A673 (cell line): ENCODE results near the gene AP4E1. TPM values are rescaled to one million over a fixed set of nuclear protein-coding genes. Genes with fewer than 3 reads are reported as not detected.

ENCODE experiments used
- BruUV-seq: library from RNA; stranded (reverse); fragments of 400-500 nt; replicated peaks from 2 replicates; lab custom pipeline; 2021; lab: Mats Ljungman, UMichigan
- CTCF ChIA-PET: fragments of 300-600 bp; sonication (Branson Sonifier 250); formaldehyde crosslinking; loops from one replicate; lab custom pipeline; 2022; ENCODE audit warnings: antibody characterized with exemption; lab: Charles Lee
- POLR2A ChIA-PET: fragments of 300-600 bp; sonication (Branson Sonifier 250); formaldehyde crosslinking; loops from one replicate; lab custom pipeline; 2022; ENCODE audit warnings: antibody characterized with exemption; ENCODE audit not compliant: low non-redundant PET; lab: Charles Lee
- DNase-seq: peaks from one replicate; pipeline ENCODE4 v3.0.0-alpha.2; 2015; ENCODE audit warnings: low spot score
- H3K27ac ChIP-seq: fragments of 200-600 bp; sonication (generic); 2 replicates; pipeline ENCODE4 v1.5.1; 2016; ENCODE audit warnings: mixed run types, low read depth, mild to moderate bottlenecking, mixed read lengths, antibody characterized with exemption, low read length; ENCODE audit not compliant: poor library complexity, severe bottlenecking
- H3K27me3 ChIP-seq: fragments of 200-600 bp; sonication (generic); replicated peaks from 2 replicates; pipeline ENCODE4 v1.6.1; 2017; ENCODE audit warnings: mixed run types, low read depth, mild to moderate bottlenecking, mixed read lengths, antibody characterized with exemption, low read length; ENCODE audit not compliant: insufficient read depth, poor library complexity
- H3K36me3 ChIP-seq: fragments of 200-600 bp; sonication (generic); 2 replicates; pipeline ENCODE4 v1.6.1; 2016; ENCODE audit warnings: mixed run types, mild to moderate bottlenecking, mixed read lengths, antibody characterized with exemption, low read length; ENCODE audit not compliant: insufficient read depth, poor library complexity, severe bottlenecking
- H3K4me1 ChIP-seq: fragments of 200-600 bp; sonication (generic); 2 replicates; pipeline ENCODE4 v1.6.1; 2017; ENCODE audit warnings: mixed run types, mild to moderate bottlenecking, mixed read lengths, antibody characterized with exemption, low read length; ENCODE audit not compliant: insufficient read depth, poor library complexity, severe bottlenecking
- H3K4me3 ChIP-seq: fragments of 200-600 bp; sonication (generic); 2 replicates; pipeline ENCODE4 v1.5.1; 2016; ENCODE audit warnings: low read depth, mixed run types, mild to moderate bottlenecking, mixed read lengths, low read length; ENCODE audit not compliant: poor library complexity, severe bottlenecking
- H3K9me3 ChIP-seq: fragments of 200-600 bp; sonication (generic); 2 replicates; pipeline ENCODE4 v1.6.1; 2016; ENCODE audit warnings: mixed run types, low read depth, mild to moderate bottlenecking, mixed read lengths, antibody characterized with exemption, low read length; ENCODE audit not compliant: poor library complexity, severe bottlenecking
- EZH2 ChIP-seq: fragments of 200-600 bp; sonication (generic); IDR thresholded peaks from 2 replicates; pipeline ENCODE4 v1.6.1; 2017; ENCODE audit warnings: borderline replicate concordance, low read depth, mild to moderate bottlenecking, mixed read lengths, antibody characterized with exemption, low read length; ENCODE audit not compliant: poor library complexity, severe bottlenecking
- intact Hi-C: fragments of 100-400 bp; cut with micrococcal nuclease; formaldehyde crosslinking; loops from one replicate; pipeline ENCODE4 v1.10.0; 2022; ENCODE audit not compliant: unreplicated experiment
- total RNA-seq: library from RNA; stranded (reverse); gene quantifications from 2 replicates; pipeline ENCODE4 v1.2.3, GENCODE V29; 2021
- TF ChIP-seq, protein P1 (sequence below): fragments of 300-800, 200-600 bp; sonication (generic); conservative IDR thresholded peaks from 2 replicates; pipeline ENCODE4 v1.5.1; 2017; ENCODE audit warnings: low read depth, mild to moderate bottlenecking, antibody characterized with exemption, low read length, moderate library complexity, mixed read lengths

Gene AP4E1
- total RNA-seq, 1 experiment from 2014 or later: 13.9 TPM

DNA sequence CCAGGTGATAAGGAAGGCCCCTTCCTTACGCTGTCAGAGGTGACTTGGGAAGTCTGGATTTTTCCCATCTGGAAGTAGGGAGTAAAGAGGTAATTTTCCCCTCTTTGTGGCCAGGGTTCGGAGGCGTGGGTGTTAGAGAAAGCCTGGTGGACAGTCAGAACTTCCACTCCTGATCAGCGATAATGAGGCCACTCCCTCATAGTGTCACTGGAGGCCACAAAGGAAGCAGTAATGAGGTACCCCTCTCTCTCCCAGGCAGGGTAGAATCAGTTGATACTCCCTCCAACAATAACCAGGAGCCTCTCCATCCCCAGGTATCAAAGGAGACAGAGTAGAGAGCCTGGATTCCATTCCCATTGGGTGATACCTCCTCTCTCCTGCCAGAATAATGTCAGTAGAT lies 30.0 kb downstream of the AP4E1 start:
- intact Hi-C loops: no loop called here
- Histone ChIP-seq H3K9me3 (no peaks in the 10 kb centered on the region), H3K27ac (no peak overlapping the region), H3K4me1 (peaks cover 4% of the 10 kb centered on the region), H3K36me3 (peaks cover 4% of the 10 kb centered on the region), H3K4me3 (no peak overlapping the region), H3K27me3 (no peaks in the 10 kb centered on the region)
- no peak for DNase-seq
- TF ChIP-seq EZH2: no peak
- TF ChIP-seq, protein P1, sequence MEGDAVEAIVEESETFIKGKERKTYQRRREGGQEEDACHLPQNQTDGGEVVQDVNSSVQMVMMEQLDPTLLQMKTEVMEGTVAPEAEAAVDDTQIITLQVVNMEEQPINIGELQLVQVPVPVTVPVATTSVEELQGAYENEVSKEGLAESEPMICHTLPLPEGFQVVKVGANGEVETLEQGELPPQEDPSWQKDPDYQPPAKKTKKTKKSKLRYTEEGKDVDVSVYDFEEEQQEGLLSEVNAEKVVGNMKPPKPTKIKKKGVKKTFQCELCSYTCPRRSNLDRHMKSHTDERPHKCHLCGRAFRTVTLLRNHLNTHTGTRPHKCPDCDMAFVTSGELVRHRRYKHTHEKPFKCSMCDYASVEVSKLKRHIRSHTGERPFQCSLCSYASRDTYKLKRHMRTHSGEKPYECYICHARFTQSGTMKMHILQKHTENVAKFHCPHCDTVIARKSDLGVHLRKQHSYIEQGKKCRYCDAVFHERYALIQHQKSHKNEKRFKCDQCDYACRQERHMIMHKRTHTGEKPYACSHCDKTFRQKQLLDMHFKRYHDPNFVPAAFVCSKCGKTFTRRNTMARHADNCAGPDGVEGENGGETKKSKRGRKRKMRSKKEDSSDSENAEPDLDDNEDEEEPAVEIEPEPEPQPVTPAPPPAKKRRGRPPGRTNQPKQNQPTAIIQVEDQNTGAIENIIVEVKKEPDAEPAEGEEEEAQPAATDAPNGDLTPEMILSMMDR: no peak
- no TSS peak for BruUV-seq
- POLR2A ChIA-PET: no interaction called here
- CTCF ChIA-PET: no interaction called here

DNA sequence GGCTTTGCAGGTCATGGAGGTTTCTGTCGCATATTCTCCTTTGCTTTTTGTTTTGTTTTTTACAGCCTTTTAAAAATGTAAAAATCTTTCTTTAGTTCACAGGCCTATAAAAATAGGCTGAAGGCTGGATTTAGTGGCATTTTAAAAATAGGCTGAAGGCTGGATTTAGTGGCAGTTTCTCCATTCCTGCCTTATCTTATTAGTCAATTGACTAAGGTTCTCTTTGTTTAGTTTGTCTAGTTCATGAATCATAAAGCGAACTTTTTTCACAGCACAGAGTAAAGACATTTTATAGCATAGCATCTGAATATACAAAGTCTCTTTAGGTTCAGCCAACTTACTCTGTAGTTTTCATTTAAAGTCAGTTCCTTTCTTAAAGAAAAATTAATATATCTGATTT lies 31.4 kb downstream of the AP4E1 start:
- POLR2A ChIA-PET: no interaction called here
- Histone ChIP-seq H3K9me3 (no peaks in the 10 kb centered on the region), H3K36me3 (peaks cover 7% of the 10 kb centered on the region), H3K27me3 (no peaks in the 10 kb centered on the region), H3K4me3 (no peak overlapping the region), H3K27ac (no peak overlapping the region), H3K4me1 (peaks cover 4% of the 10 kb centered on the region)
- no peak for DNase-seq
- intact Hi-C loops: no loop called here
- BruUV-seq: no TSS peak
- TF ChIP-seq EZH2: no peak
- TF ChIP-seq, protein P1: no peak
- CTCF ChIA-PET: no interaction called here

DNA sequence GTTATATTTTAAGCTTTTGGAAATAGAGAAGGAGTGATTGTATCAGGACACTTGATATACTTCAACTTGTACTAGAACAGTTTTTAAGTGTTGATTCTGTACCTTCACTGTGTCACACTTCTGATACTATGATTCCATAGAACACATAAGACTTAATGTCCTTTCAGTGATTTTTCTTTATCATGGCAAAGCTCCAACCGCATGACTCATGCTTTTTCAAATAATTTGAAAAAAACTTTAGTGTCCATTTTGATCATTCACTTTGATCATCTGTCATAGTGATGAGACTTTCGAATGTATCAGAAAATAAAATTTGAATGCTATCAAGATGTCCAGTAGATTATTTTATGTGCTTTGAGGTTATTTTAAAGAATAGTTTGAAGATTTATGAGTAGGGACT lies 32.0 kb downstream of the AP4E1 start:
- Histone ChIP-seq H3K9me3 (no peaks in the 10 kb centered on the region), H3K27ac (no peak overlapping the region), H3K4me1 (peaks cover 9% of the 10 kb centered on the region), H3K4me3 (no peak overlapping the region), H3K36me3 (peaks cover 7% of the 10 kb centered on the region), H3K27me3 (no peaks in the 10 kb centered on the region)
- intact Hi-C loops: no loop called here
- TF ChIP-seq, protein P1: no peak
- no peak for TF ChIP-seq EZH2
- POLR2A ChIA-PET: no interaction called here
- CTCF ChIA-PET: no interaction called here
- peak; percentile 14 for DNase-seq
- no TSS peak for BruUV-seq
